Sigmoid colon (tissue), 4 donors: Measurements from ENCODE around the gene SELENON.

Experiments used
- EP300 ChIP-seq, 4 donors: sonication (generic); formaldehyde crosslinking; IDR thresholded peaks; one replicate each; pipeline ENCODE4 v1.6.1; 2017; ENCODE audit warnings: antibody characterized with exemption in 4 of 4
- TF ChIP-seq, protein P1 (sequence below), 4 experiments: fragments of 450-650 bp in 3 of 4; fragments of 200-600 bp in 1 of 4; IDR thresholded peaks; one replicate each; pipeline ENCODE4 v1.5.1; 2016 to 2019; ENCODE audit warnings: antibody characterized with exemption in 4 of 4, mild to moderate bottlenecking in 3 of 4, moderate library complexity in 2 of 4

DNA sequence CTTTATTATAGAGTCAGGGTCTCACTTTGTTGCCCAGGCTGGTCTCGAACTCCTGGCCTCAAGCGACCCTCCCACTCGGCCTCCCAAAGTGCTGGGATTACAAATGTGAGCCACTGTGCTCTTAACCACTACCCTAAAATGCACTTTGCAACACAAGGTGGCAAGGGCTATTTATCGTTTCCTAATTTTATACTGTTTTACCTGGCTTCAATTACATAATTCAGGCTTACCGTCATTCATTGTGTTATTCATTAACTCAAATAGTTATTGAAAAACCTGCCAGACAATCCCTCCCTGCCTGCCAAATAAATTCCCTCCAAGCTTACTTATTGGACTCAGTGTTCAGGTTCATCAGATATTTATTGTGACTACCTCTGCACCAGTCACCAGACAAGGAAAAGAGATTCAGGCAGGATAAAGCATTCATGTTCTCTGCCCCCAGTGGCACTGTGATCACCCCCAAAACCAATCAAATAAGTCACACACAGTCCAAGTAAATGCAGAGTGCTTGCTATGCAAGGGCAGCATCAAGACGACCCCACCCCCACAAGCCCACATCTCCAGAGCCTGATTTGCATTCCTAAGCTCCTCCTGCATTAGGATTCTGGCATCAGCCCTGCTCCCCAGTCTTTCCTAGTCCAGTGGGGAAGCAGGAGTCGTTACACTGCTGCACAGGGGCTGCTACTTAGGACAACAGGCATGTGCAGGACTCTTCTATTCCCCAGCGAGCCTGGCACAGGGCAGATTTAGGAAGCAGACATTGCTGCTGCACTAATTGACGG, 67.4 kb downstream of the SELENON start:
- TF ChIP-seq, protein P1, sequence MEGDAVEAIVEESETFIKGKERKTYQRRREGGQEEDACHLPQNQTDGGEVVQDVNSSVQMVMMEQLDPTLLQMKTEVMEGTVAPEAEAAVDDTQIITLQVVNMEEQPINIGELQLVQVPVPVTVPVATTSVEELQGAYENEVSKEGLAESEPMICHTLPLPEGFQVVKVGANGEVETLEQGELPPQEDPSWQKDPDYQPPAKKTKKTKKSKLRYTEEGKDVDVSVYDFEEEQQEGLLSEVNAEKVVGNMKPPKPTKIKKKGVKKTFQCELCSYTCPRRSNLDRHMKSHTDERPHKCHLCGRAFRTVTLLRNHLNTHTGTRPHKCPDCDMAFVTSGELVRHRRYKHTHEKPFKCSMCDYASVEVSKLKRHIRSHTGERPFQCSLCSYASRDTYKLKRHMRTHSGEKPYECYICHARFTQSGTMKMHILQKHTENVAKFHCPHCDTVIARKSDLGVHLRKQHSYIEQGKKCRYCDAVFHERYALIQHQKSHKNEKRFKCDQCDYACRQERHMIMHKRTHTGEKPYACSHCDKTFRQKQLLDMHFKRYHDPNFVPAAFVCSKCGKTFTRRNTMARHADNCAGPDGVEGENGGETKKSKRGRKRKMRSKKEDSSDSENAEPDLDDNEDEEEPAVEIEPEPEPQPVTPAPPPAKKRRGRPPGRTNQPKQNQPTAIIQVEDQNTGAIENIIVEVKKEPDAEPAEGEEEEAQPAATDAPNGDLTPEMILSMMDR (IDR thresholded peaks at IDR 0.05): no peak
- TF ChIP-seq EP300 (IDR thresholded peaks at IDR 0.05): no peak
